SK-N-SH (cell line): ENCODE data around the gene FBN1. TPM values are rescaled to one million over a fixed set of nuclear protein-coding genes. Genes with fewer than 3 reads are reported as not detected.
A peak's percentile ranks its signal among the peaks of the same experiment; 100 is the strongest.

Experiments
- CTCF ChIP-seq: fragments of 200-600 bp; sonication (generic); IDR thresholded peaks from 2 replicates; pipeline ENCODE4 v1.6.1; 2017; ENCODE audit warnings: antibody characterized with exemption, mild to moderate bottlenecking, moderate library complexity
- EZH2phosphoT487 ChIP-seq: fragments of 200-600 bp; sonication (generic); IDR thresholded peaks from 2 replicates; pipeline ENCODE4 v1.6.1; 2017; ENCODE audit warnings: low read depth, mixed run types, mild to moderate bottlenecking, antibody characterized with exemption, moderate library complexity, borderline replicate concordance
- FOSL2 ChIP-seq: IDR thresholded peaks from 2 replicates; pipeline ENCODE4 v1.4.0; 2012; ENCODE audit warnings: low read depth, mild to moderate bottlenecking, moderate library complexity, borderline replicate concordance
- FOXM1 ChIP-seq: IDR thresholded peaks from 2 replicates; pipeline ENCODE4 v1.4.0; 2012; ENCODE audit warnings: low read depth, mild to moderate bottlenecking
- GATA2 ChIP-seq: sonication (generic); formaldehyde crosslinking; IDR thresholded peaks from 2 replicates; pipeline ENCODE4 v1.5.0; 2020; ENCODE audit warnings: mild to moderate bottlenecking, missing genetic modification reagents
- IRF3 ChIP-seq: fragments of 150-350 bp; IDR thresholded peaks from 2 replicates; pipeline ENCODE4 v1.6.1; 2016; ENCODE audit warnings: mild to moderate bottlenecking, low read depth, low read length
- NRF1 ChIP-seq: IDR thresholded peaks from 2 replicates; pipeline ENCODE4 v1.6.1; 2012; ENCODE audit warnings: low read depth, mild to moderate bottlenecking, low read length
- RXRA ChIP-seq: IDR thresholded peaks from 2 replicates; pipeline ENCODE4 v1.4.0; 2012; ENCODE audit warnings: low read depth, mild to moderate bottlenecking, borderline replicate concordance
- SMC3 ChIP-seq: IDR thresholded peaks from 2 replicates; pipeline ENCODE4 v1.6.1; 2012; ENCODE audit warnings: low read depth, low read length, improper control_type of control experiment
- TEAD4 ChIP-seq: IDR thresholded peaks from 2 replicates; pipeline ENCODE4 v1.4.0; 2012; ENCODE audit warnings: mild to moderate bottlenecking, borderline replicate concordance; ENCODE audit not compliant: insufficient read depth
- YY1 ChIP-seq: IDR thresholded peaks from 2 replicates; pipeline ENCODE4 v1.4.0; 2012; ENCODE audit warnings: low read depth, mild to moderate bottlenecking
- ZBTB33 ChIP-seq: IDR thresholded peaks from 2 replicates; pipeline ENCODE4 v1.4.0; 2012; ENCODE audit warnings: low read depth, borderline replicate concordance
- polyA plus RNA-seq, 3 experiments: library from polyadenylated mRNA; depleted of rRNA; stranded (reverse); fragments of >200 nt; gene quantifications; 2 replicates each; pipeline ENCODE4 v1.2.3, GENCODE V29; 2012
- TF ChIP-seq, protein P1 (sequence below): IDR thresholded peaks from 2 replicates; pipeline ENCODE4 v1.4.0; 2012; ENCODE audit warnings: low read depth
- TF ChIP-seq, protein P2 (sequence below): IDR thresholded peaks from 2 replicates; pipeline ENCODE4; 2012

Gene FBN1
- polyA plus RNA-seq, 1 of the 3 experiments (the other 2 are of a cell fraction), result 248 TPM

DNA sequence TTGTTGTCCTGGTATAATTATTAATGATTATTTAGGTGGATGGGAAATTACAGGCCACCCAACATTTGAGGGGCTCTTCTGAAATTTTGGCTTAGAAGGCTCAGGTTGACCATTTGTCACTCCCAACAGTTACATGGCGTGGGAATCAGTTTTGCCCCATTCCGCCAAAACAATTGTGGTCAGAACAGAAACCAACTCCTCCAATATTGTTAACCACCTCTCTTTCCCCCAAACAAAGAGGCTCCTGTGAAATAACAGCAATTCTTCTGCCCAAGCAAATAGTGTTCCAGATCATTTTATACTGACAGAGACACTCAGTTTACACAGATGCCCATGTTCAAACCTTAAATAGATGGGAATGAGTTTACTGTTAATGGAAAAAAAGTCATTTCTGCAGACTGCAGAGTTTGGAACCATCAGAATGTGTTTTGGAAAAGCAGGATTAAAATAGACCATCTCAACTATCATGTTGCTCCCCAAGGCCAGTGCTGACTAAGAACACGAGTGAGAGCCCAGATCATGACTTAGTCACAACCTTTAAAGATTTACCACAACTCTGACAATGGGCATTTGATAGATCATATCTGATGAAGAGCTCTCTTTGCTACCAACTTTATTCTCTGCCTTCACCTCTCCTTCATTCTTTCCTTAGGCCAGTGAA, 212.2 kb downstream of the FBN1 start (continued):
- no peak for TF ChIP-seq NRF1
- TF ChIP-seq GATA2 (CRISPR knock-in tag), result no peak
- TF ChIP-seq EZH2phosphoT487, result no peak
- TF ChIP-seq, protein P1, sequence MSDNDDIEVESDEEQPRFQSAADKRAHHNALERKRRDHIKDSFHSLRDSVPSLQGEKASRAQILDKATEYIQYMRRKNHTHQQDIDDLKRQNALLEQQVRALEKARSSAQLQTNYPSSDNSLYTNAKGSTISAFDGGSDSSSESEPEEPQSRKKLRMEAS, result peak; percentile 64; the same call in 1 of the 2 replicates
- 0 out of 2 replicates have a peak, but pooled peaks have one; percentile 20 for TF ChIP-seq RXRA
- TF ChIP-seq YY1, result no peak
- TF ChIP-seq SMC3, result no peak
- TF ChIP-seq IRF3, result no peak
- TF ChIP-seq, protein P2, sequence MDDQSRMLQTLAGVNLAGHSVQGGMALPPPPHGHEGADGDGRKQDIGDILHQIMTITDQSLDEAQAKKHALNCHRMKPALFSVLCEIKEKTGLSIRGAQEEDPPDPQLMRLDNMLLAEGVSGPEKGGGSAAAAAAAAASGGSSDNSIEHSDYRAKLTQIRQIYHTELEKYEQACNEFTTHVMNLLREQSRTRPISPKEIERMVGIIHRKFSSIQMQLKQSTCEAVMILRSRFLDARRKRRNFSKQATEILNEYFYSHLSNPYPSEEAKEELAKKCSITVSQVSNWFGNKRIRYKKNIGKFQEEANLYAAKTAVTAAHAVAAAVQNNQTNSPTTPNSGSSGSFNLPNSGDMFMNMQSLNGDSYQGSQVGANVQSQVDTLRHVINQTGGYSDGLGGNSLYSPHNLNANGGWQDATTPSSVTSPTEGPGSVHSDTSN, result peak; percentile 82
- no peak for TF ChIP-seq CTCF
- TF ChIP-seq TEAD4, result 0 out of 2 replicates have a peak, but pooled peaks have one; percentile 9
- TF ChIP-seq FOXM1, result no peak
- no peak for TF ChIP-seq ZBTB33
- TF ChIP-seq FOSL2, result peak; percentile 49; the same call in 1 of the 2 replicates
